K562 (cell line): Measurements from ENCODE around the gene CREB3L2.

Source experiments
- RNF2 ChIP-seq: sonication (generic); IDR thresholded peaks from 2 replicates; pipeline ENCODE4 v1.6.1; 2016
- SREBF1 ChIP-seq: fragments of 150-350 bp; IDR thresholded peaks from 2 replicates; pipeline ENCODE4 v1.6.1; 2014; ENCODE audit warnings: antibody characterized with exemption, low read depth, low read length, borderline replicate concordance
- THAP12 ChIP-seq: fragments of 250-450 bp; sonication (Bioruptor Pico); IDR thresholded peaks from 2 replicates; pipeline ENCODE4 v1.9.0; 2021; ENCODE audit warnings: mild to moderate bottlenecking, inconsistent platforms
- TSHZ1 ChIP-seq: fragments of 250-450 bp; sonication (Bioruptor Pico); IDR thresholded peaks from 2 replicates; pipeline ENCODE4 v1.4.0; 2020; ENCODE audit warnings: mild to moderate bottlenecking, moderate library complexity
- ZBTB11 ChIP-seq, 3 experiments: fragments of 200-800 bp in 1 of 3; fragments of 250-450 bp in 1 of 3; fragments of 450-650 bp in 1 of 3; sonication (Bioruptor Pico) in 1 of 3; sonication (Bioruptor generic) in 1 of 3; formaldehyde crosslinking in 1 of 3; IDR thresholded peaks; 2 replicates each; pipeline versions ENCODE4 v1.6.1 to v1.8.0; 2016 to 2022; ENCODE audit warnings: mild to moderate bottlenecking in 2 of 3, missing genetic modification characterization in 2 of 3, missing compliant biosample characterization in 1 of 3, moderate library complexity in 1 of 3

- TF ChIP-seq THAP12 (CRISPR knock-in tag) (no peak), ZBTB11 (CRISPR knock-in tag; IDR thresholded peaks at IDR 0.05) (no peak), RNF2 (no peak), TSHZ1 (CRISPR knock-in tag) (no peak), SREBF1 (no peak)
These were observed 47.3 kb downstream of the CREB3L2 start for GRCh38 chr7:137954614-137955013.
